HG02759 (cell line): ENCODE data around the gene NHLRC1.

Experiments
- ATAC-seq: cut with Tn5 transposase; IDR thresholded peaks from one replicate; pipeline ENCODE4 v1.9.1; 2021; ENCODE audit warnings: mild to moderate bottlenecking, moderate library complexity; ENCODE audit not compliant: unreplicated experiment

NHLRC1 gene

DNA sequence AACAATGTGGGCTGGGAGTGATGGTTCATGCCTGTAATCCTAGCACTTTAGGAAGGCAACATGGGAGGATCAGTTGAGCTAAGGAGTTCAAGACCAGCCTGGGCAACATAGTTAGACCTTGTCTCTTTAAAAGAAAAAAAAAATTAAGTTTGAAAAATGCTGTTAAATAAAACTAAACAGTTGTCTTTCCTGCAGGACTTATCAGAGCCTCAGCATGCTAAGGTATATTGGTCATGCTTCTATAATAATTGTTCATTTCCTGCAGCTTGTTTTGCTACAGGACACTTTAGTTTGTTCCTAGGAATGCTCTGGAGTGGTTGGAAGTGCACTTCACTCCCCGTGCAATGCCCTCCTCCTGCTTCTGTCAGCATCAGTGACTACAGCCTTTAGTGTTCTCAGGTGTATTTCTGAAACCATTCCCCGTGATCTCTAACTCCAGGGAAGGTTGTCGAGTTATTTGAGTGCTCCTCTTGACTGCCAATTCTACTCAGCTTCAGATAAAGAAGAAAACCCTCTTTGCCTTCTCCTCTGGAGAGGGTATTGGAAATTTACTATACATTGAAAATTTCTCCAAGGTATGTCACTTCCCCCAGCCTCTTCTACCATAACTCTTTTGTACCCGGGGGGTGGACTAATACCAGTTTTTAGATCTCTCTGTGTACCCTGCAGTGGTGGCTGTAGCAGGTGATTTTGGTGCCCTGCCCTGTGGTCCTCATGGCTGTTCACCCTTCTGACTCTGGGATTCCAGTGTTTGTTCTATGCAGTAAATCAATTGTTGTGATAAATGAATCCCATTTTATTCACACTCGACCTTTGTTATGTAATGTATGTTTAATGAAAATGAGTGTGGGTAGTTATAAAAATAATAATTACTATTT is 33.8 kb downstream of the NHLRC1 start:
- ATAC-seq = no peak

GRCh38 chr6:18087396-18088165 is 34.9 kb downstream of the NHLRC1 start:
- no peak for ATAC-seq

DNA sequence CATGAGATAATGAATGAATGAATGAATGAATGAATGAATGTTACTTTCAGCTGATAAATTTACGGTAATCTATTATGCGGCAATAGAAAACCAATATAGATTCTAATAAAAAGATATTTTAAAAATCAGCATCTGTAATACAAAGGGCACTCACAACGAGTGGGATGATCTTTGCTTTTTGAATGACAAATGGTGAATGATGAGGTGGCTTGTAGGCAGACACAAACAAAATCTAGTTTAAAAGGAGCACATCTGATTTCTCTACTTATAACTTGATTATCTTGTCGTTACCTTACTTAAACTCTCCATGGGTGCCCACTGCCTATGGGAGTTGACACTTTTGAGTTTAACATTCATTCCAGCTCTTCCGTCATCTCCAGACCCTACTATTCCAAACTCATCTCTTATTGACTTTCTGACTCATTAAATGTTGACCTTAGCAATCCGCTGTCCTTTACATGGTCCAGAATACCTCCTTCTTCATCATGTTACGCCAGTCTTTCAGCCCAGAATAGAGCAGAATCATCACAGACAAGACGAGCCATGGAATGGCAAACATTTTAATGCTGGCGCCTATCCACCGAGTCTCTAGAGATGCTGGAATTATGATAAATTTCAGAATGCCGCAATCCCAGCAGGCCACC is 41.3 kb downstream of the NHLRC1 start:
- no peak for ATAC-seq

- ATAC-seq = no peak
Measured at GRCh38 chr6:18080544-18080943, 41.9 kb downstream of the NHLRC1 start.

GRCh38 chr6:18078866-18079265 is 43.6 kb downstream of the NHLRC1 start:
- ATAC-seq = no peak

DNA sequence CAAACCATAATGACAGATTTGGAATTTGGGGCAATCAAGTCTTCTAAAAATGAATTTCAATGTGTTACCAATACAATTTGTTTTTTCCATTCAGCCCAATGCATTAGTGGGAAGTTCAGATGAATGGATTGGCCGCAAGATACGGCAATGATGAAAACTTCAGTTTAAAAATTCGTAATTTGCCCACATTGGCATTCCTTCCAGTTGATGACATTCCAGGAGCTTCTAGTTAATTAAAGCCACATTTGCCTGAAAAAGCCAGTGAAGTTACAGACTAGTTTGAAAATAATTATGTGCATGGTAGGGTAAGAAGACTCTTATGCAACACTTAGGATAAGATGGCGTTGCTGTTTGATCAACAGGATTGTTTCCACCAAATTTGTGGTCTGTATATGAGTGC is 46.2 kb downstream of the NHLRC1 start:
- ATAC-seq = no peak

- ATAC-seq = no peak
Measured at GRCh38 chr6:18072841-18073240, 49.6 kb downstream of the NHLRC1 start.

DNA sequence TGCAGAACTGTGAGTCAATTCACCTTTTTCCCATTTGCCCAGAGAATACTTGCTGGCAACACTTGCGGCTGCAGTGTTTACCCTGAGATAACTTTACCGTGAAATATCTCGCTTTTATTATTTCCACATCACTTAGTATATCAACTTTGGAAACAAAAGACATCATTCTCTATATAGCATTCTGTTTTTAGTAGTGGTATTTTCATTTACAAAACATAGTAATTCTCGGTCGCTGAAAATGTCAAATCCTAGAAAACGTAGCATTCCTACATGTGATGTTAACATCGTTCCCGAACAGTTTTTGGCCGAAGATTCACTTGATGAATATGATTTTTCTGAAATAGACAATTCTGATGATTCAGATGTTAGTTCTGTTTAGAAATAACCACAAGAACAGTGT is 52.0 kb downstream of the NHLRC1 start:
- ATAC-seq = no peak
